Cardiac muscle cell (in vitro differentiated cells and primary cell): ENCODE measurements around the gene COL26A1. TPM values are rescaled to one million over a fixed set of nuclear protein-coding genes. Genes with fewer than 3 reads are reported as not detected.

Experiments
- DNase-seq, 2 donors: peaks; one replicate each; pipeline versions ENCODE4 v3.0.0 to v3.0.0-alpha.2; 2010 to 2017; ENCODE audit warnings: low read depth in 1 of 2, low spot score in 1 of 2
- H3K27ac ChIP-seq: fragments of 200-600 bp; sonication (generic); 2 replicates; pipeline ENCODE4 v1.5.1; 2016
- H3K27me3 ChIP-seq: fragments of 200-600 bp; sonication (generic); 2 replicates; pipeline ENCODE4 v1.6.0; 2016; ENCODE audit warnings: control low read depth
- H3K36me3 ChIP-seq: fragments of 200-600 bp; sonication (generic); 2 replicates; pipeline ENCODE4 v1.5.1; 2016; ENCODE audit warnings: control low read depth
- H3K4me1 ChIP-seq: fragments of 200-600 bp; sonication (generic); 2 replicates; pipeline ENCODE4 v1.8.1; 2017; ENCODE audit warnings: low read depth, mild to moderate bottlenecking, mixed run types
- H3K4me3 ChIP-seq: fragments of 200-600 bp; sonication (generic); 2 replicates; pipeline ENCODE4 v1.5.1; 2016; ENCODE audit warnings: mild to moderate bottlenecking
- H3K9me3 ChIP-seq: fragments of 200-600 bp; sonication (generic); 2 replicates; pipeline ENCODE4 v1.5.1; 2017; ENCODE audit warnings: low read depth, mild to moderate bottlenecking, control low read depth
- polyA plus RNA-seq: library from polyadenylated mRNA; unstranded; fragments of >200 nt; fragmentation: Nextera tagmentation; extraction: Ambion mirVana; gene quantifications from 2 replicates; pipeline ENCODE4 v1.2.1, GENCODE V29; 2016
- total RNA-seq: library from RNA; depleted of rRNA; stranded (reverse); fragments of >200 nt; gene quantifications from 2 replicates; pipeline ENCODE4 v1.2.3, GENCODE V29; 2016
- TF ChIP-seq, protein P1 (sequence below): IDR thresholded peaks from 2 replicates; pipeline ENCODE4 v1.5.1; 2012; ENCODE audit warnings: low read depth, mild to moderate bottlenecking, low read length

COL26A1 gene
- total and polyA plus RNA-seq, 2 experiments from 2014 or later, result 12.5 to 44.8 TPM

DNA sequence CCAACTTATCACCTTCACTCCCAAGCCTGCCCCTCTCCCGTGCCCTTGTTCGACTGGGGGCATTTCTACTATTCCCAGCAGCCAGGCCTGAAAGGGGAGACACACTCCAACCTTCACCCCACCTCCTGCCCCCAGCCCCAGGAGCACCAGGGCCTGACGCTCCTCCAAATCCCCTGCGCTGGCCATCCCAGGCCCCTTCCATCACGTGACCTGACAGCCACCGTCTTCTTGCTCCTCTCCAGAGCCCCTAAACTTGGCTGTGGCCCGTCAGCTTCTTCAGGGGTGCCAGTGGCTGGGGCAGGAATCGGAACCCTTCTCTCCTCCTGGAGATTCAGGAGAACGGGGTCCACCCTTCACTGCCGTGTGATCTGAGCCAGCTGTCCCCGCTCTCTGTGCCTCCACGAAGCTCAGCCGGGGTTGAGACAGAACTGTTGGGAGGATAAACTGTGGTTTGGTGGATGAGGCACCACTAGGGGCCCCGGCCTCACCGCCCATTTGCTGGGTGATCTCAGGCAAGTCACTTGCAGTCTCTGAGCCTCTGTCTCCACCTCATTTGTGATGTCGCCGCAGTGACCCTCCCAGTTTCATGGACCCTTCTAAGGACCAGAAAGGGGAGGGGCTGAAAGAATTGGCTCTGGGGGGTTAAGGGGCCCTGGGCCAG, 175.4 kb downstream of the COL26A1 start:
- Histone ChIP-seq H3K27ac (no peak overlapping the region), H3K4me1 (no peaks in the 10 kb centered on the region), H3K9me3 (no peaks in the 10 kb centered on the region), H3K4me3 (no peak overlapping the region), H3K27me3 (no peaks in the 10 kb centered on the region), H3K36me3 (no peaks in the 10 kb centered on the region)
- TF ChIP-seq, protein P1, sequence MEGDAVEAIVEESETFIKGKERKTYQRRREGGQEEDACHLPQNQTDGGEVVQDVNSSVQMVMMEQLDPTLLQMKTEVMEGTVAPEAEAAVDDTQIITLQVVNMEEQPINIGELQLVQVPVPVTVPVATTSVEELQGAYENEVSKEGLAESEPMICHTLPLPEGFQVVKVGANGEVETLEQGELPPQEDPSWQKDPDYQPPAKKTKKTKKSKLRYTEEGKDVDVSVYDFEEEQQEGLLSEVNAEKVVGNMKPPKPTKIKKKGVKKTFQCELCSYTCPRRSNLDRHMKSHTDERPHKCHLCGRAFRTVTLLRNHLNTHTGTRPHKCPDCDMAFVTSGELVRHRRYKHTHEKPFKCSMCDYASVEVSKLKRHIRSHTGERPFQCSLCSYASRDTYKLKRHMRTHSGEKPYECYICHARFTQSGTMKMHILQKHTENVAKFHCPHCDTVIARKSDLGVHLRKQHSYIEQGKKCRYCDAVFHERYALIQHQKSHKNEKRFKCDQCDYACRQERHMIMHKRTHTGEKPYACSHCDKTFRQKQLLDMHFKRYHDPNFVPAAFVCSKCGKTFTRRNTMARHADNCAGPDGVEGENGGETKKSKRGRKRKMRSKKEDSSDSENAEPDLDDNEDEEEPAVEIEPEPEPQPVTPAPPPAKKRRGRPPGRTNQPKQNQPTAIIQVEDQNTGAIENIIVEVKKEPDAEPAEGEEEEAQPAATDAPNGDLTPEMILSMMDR, result no peak
- no peak for DNase-seq

GRCh38 chr7:101538596-101539459, 176.2 kb downstream of the COL26A1 start:
- no peaks in the 10 kb centered on the region for H3K9me3 ChIP-seq
- no peaks in the 10 kb centered on the region for H3K27me3 ChIP-seq
- H3K36me3 ChIP-seq, result no peaks in the 10 kb centered on the region
- peak overlapping the region; percentile 51 for H3K27ac ChIP-seq
- DNase-seq, result peak; percentile 55 to 74
- TF ChIP-seq, protein P1, result peak; percentile 94
- H3K4me3 ChIP-seq, result no peak overlapping the region
- no peaks in the 10 kb centered on the region for H3K4me1 ChIP-seq

DNA sequence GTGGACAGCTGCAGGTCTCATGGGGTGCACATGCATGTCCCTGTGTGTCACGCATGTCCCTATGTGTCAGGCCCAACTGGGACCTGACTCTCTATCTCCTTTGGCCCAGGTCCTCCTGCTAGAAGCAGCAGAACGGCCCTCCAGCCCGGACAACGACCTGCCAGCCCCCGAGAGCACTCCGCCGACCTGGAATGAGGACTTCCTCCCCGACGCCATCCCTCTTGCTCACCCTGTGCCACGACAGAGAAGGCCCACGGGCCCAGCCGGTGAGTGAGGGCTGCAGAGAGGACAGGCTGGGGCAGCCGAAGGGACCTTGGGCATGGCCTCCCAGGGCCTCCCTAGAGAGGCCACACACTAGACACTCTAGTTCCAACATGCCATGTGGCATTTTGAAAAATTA, 177.1 kb downstream of the COL26A1 start:
- Histone ChIP-seq H3K4me1 (no peaks in the 10 kb centered on the region), H3K9me3 (no peaks in the 10 kb centered on the region), H3K4me3 (no peak overlapping the region), H3K27ac (no peak overlapping the region), H3K36me3 (no peaks in the 10 kb centered on the region), H3K27me3 (no peaks in the 10 kb centered on the region)
- TF ChIP-seq, protein P1, result no peak
- no peak for DNase-seq

DNA sequence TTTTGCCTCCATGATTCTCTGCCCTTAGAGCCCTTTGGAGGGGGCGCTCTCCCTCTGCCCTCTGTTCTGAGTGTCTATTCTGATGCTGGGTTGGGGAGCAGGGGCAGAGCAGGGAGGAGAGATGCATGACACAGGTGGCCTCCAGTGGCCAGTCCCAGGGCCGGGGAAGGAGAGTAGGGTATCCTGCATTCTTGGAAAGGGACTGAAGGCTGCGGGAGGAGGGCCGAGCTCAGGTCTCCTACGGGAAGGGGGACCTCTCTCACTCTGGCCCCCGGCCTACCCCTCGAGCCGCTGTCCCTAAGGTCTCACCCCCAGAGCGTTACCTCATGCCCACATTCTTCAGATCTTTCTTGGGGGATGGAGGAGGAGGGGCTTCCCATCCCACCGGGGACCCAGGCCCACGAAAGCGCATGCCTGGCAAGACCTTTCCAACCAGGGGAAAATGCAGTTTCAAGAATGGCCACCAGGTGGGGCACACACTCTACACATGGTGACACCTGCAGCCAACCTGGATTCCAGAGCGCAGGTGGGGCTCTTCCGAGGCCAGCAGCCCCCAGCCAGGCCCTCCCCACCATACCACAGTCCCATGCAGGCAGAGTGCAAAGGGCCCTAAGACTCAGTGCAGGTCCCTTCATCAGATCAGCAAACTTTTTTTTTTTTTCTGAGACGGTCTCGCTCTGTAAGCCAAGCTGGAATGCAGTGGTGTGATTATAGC, 180.0 kb downstream of the COL26A1 start:
- no peaks in the 10 kb centered on the region for H3K36me3 ChIP-seq
- no peaks in the 10 kb centered on the region for H3K4me1 ChIP-seq
- no peak overlapping the region for H3K4me3 ChIP-seq
- H3K27me3 ChIP-seq, result no peaks in the 10 kb centered on the region
- peak; percentile 52 to 79 for DNase-seq
- TF ChIP-seq, protein P1, result peak; percentile 82
- H3K27ac ChIP-seq, result no peak overlapping the region
- H3K9me3 ChIP-seq, result no peaks in the 10 kb centered on the region

DNA sequence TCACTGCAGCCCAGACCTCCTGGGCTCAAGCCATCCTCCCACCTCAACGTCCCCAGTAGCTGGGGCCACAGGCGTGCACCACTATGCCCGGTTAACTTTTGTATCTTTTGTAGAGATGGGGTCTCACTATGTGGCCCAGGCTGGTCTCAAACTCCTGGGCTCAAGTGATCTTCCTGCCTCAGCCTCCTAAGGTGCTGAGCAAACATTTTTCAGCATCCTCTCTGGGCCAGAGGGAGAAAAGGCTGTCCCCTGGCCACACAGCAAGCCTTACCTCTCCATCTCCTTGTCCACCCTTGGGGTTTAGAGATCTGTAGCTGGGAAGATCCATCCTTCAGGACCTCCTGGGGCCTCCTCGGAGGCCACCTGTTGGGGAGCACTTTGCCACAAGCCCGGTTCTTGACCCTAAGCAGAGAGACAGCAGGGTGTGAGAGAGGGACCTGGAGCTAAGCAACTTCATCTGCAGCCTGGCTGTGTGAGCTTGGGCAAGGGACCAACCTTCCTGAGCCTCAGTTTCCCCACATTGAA, 180.6 kb downstream of the COL26A1 start:
- no peaks in the 10 kb centered on the region for H3K36me3 ChIP-seq
- no peak overlapping the region for H3K4me3 ChIP-seq
- TF ChIP-seq, protein P1, result no peak
- no peaks in the 10 kb centered on the region for H3K4me1 ChIP-seq
- H3K27me3 ChIP-seq, result no peaks in the 10 kb centered on the region
- H3K9me3 ChIP-seq, result no peaks in the 10 kb centered on the region
- DNase-seq, result no peak
- no peak overlapping the region for H3K27ac ChIP-seq
